Measurements from ENCODE around the gene ZNF69.
"Not testable (repeated sequence)": the region's sequence is repeated elsewhere in the genome, so short reads cannot be mapped to it uniquely, and the experiment has no call there.

ZNF69 gene

GRCh38 chr19:11856596-11857250, 30.9 kb upstream of the ZNF69 start:
- Histone ChIP-seq H3K9ac (ENCODE audit: low read length) (no peak overlapping the region), H2AFZ (ENCODE audit: low read length) (no peak overlapping the region), H3K4me2 (ENCODE audit: low read depth, low read length) (no peak overlapping the region), H3K9me3 (replicated peaks; ENCODE audit: insufficient read depth, low read length) (no peaks in the 10 kb centered on the region), H3K4me1 (ENCODE audit: low read length) (no peaks in the 10 kb centered on the region), H3K9me2 (replicated peaks; ENCODE audit: insufficient read depth, low read length) (no peaks in the 10 kb centered on the region), H3K36me3 (replicated peaks; ENCODE audit: insufficient read depth, low read length) (no peaks in the 10 kb centered on the region), H3K79me2 (ENCODE audit: low read length) (no peaks in the 10 kb centered on the region), H3F3A (ENCODE audit: insufficient read depth, low read length) (no peaks in the 10 kb centered on the region), H3K27ac (ENCODE audit: low read length) (no peak overlapping the region), H3K27me3 (replicated peaks; ENCODE audit: insufficient read depth, low read length) (no peaks in the 10 kb centered on the region), H3K4me3 (ENCODE audit: low read length) (no peak overlapping the region), H4K20me1 (ENCODE audit: insufficient read depth, low read length) (no peaks in the 10 kb centered on the region)
- TF ChIP-seq EZH2 (optimal IDR thresholded peaks at IDR 0.05; ENCODE audit: low read depth, low read length) (no peak), EZH2phosphoT487 (IDR thresholded peaks at IDR 0.05; ENCODE audit: low read length) (no peak), CTCF (IDR thresholded peaks at IDR 0.05; ENCODE audit: low read length) (no peak)
- no peak for DNase-seq

GRCh38 chr19:11860721-11861120, 26.9 kb upstream of the ZNF69 start:
- H3K27ac ChIP-seq (ENCODE audit: low read length) = no peak overlapping the region
- H3K9me2 ChIP-seq (replicated peaks; ENCODE audit: insufficient read depth, low read length) = no peaks in the 10 kb centered on the region
- no peak overlapping the region for H3K9ac ChIP-seq (ENCODE audit: low read length)
- H3K4me3 ChIP-seq (ENCODE audit: low read length) = no peak overlapping the region
- H4K20me1 ChIP-seq (ENCODE audit: insufficient read depth, low read length) = no peaks in the 10 kb centered on the region
- no peaks in the 10 kb centered on the region for H3K27me3 ChIP-seq (replicated peaks; ENCODE audit: insufficient read depth, low read length)
- no peaks in the 10 kb centered on the region for H3K4me1 ChIP-seq (ENCODE audit: low read length)
- no peak overlapping the region for H2AFZ ChIP-seq (ENCODE audit: low read length)
- no peak for DNase-seq
- no peaks in the 10 kb centered on the region for H3F3A ChIP-seq (ENCODE audit: insufficient read depth, low read length)
- no peaks in the 10 kb centered on the region for H3K9me3 ChIP-seq (replicated peaks; ENCODE audit: insufficient read depth, low read length)
- no peak overlapping the region for H3K4me2 ChIP-seq (ENCODE audit: low read depth, low read length)
- no peak for TF ChIP-seq CTCF (IDR thresholded peaks at IDR 0.05; ENCODE audit: low read length)
- no peak for TF ChIP-seq EZH2phosphoT487 (IDR thresholded peaks at IDR 0.05; ENCODE audit: low read length)
- no peak for TF ChIP-seq EZH2 (optimal IDR thresholded peaks at IDR 0.05; ENCODE audit: low read depth, low read length)
- H3K79me2 ChIP-seq (ENCODE audit: low read length) = no peaks in the 10 kb centered on the region
- no peaks in the 10 kb centered on the region for H3K36me3 ChIP-seq (replicated peaks; ENCODE audit: insufficient read depth, low read length)

GRCh38 chr19:11861301-11861700, 26.3 kb upstream of the ZNF69 start:
- H3K4me1 ChIP-seq (ENCODE audit: low read length) = no peaks in the 10 kb centered on the region
- H3K9ac ChIP-seq (ENCODE audit: low read length) = no peak overlapping the region
- H3K9me2 ChIP-seq (replicated peaks; ENCODE audit: insufficient read depth, low read length) = no peaks in the 10 kb centered on the region
- no peaks in the 10 kb centered on the region for H4K20me1 ChIP-seq (ENCODE audit: insufficient read depth, low read length)
- no peaks in the 10 kb centered on the region for H3K27me3 ChIP-seq (replicated peaks; ENCODE audit: insufficient read depth, low read length)
- no peaks in the 10 kb centered on the region for H3K36me3 ChIP-seq (replicated peaks; ENCODE audit: insufficient read depth, low read length)
- no peaks in the 10 kb centered on the region for H3F3A ChIP-seq (ENCODE audit: insufficient read depth, low read length)
- no peak overlapping the region for H3K27ac ChIP-seq (ENCODE audit: low read length)
- no peak overlapping the region for H3K4me3 ChIP-seq (ENCODE audit: low read length)
- no peak overlapping the region for H2AFZ ChIP-seq (ENCODE audit: low read length)
- H3K9me3 ChIP-seq (replicated peaks; ENCODE audit: insufficient read depth, low read length) = no peaks in the 10 kb centered on the region
- DNase-seq = no peak
- no peak overlapping the region for H3K4me2 ChIP-seq (ENCODE audit: low read depth, low read length)
- H3K79me2 ChIP-seq (ENCODE audit: low read length) = no peaks in the 10 kb centered on the region
- TF ChIP-seq EZH2phosphoT487 (IDR thresholded peaks at IDR 0.05; ENCODE audit: low read length) (no peak), CTCF (IDR thresholded peaks at IDR 0.05; ENCODE audit: low read length) (no peak), EZH2 (optimal IDR thresholded peaks at IDR 0.05; ENCODE audit: low read depth, low read length) (no peak)

GRCh38 chr19:11867766-11868165, 19.8 kb upstream of the ZNF69 start:
- not testable (repeated sequence) for H3K4me3 ChIP-seq (ENCODE audit: low read length); H3K4me1 ChIP-seq (ENCODE audit: low read length); H3K9ac ChIP-seq (ENCODE audit: low read length); H3K9me2 ChIP-seq (replicated peaks; ENCODE audit: insufficient read depth, low read length); H3K27ac ChIP-seq (ENCODE audit: low read length); DNase-seq; H3K27me3 ChIP-seq (replicated peaks; ENCODE audit: insufficient read depth, low read length); H3F3A ChIP-seq (ENCODE audit: insufficient read depth, low read length); H3K9me3 ChIP-seq (replicated peaks; ENCODE audit: insufficient read depth, low read length); H4K20me1 ChIP-seq (ENCODE audit: insufficient read depth, low read length); H3K4me2 ChIP-seq (ENCODE audit: low read depth, low read length); H2AFZ ChIP-seq (ENCODE audit: low read length); H3K36me3 ChIP-seq (replicated peaks; ENCODE audit: insufficient read depth, low read length); H3K79me2 ChIP-seq (ENCODE audit: low read length)
